Effector memory CD8-positive, alpha-beta T cell (primary cell): ENCODE measurements around the gene PITPNM3.

ENCODE experiments used
- ATAC-seq: fragments of 150-1000 bp; cut with Tn5 transposase; replicated peaks from 2 replicates; pipeline ENCODE4 v1.10.0; 2021; ENCODE audit warnings: mild to moderate bottlenecking, moderate library complexity
- DNase-seq, 3 experiments: peaks; one replicate each; pipeline ENCODE4 v3.0.0; 2021
- H3K27ac Mint-ChIP-seq, 2 donors: one replicate each; pipeline ENCODE4 v1.8.0; 2022; ENCODE audit warnings: mild to moderate bottlenecking in 2 of 2, mixed read lengths in 2 of 2, moderate library complexity in 2 of 2
- H3K27me3 Mint-ChIP-seq, 2 donors: one replicate each; pipeline ENCODE4 v1.8.0; 2022; ENCODE audit warnings: mixed read lengths in 2 of 2
- H3K36me3 Mint-ChIP-seq: one replicate; pipeline ENCODE4 v1.8.0; 2022; ENCODE audit warnings: mild to moderate bottlenecking, moderate library complexity, mixed read lengths; ENCODE audit not compliant: insufficient read depth
- H3K4me1 Mint-ChIP-seq, 2 donors: one replicate each; pipeline ENCODE4 v1.8.0; 2022; ENCODE audit warnings: low read depth in 2 of 2, mixed read lengths in 2 of 2
- H3K4me3 Mint-ChIP-seq, 2 donors: one replicate each; pipeline ENCODE4 v1.8.0; 2022; ENCODE audit warnings: mild to moderate bottlenecking in 2 of 2, mixed read lengths in 2 of 2, moderate library complexity in 2 of 2
- H3K9me3 Mint-ChIP-seq, 2 donors: one replicate each; pipeline ENCODE4 v1.8.0; 2022; ENCODE audit warnings: mixed read lengths in 2 of 2

Gene PITPNM3

DNA sequence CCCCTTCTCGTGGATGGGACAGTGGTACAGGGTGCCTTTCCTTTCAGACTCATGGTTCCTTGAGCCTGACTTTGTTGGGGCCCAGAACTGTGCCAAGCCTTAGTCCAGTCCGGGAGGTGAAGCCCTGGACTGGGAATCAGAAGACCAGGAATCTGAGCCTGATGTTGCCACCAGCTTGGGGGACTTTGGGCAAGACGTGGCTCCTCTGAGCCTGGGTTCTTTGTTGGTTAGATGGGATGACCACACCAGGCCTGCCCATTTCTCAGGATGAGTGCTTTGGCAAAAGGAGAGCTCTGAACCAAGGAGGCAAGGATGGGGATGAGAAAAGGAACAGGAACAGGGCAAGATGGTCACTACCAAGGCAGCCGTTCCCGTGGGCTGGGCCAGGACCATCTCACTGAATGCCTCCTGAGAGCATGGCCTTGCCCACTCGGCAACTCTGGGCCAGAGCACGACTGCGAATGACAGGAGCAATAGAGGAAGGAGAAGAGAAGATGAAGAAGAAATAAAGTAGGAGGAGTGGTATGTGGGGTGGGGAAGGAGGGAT is 32.5 kb downstream of the PITPNM3 start:
- H3K36me3 Mint-ChIP-seq = no peaks in the 10 kb centered on the region
- no peak overlapping the region for H3K4me3 Mint-ChIP-seq
- no peaks in the 10 kb centered on the region for H3K4me1 Mint-ChIP-seq
- H3K27ac Mint-ChIP-seq = no peak overlapping the region
- DNase-seq = no peak
- no peaks in the 10 kb centered on the region for H3K27me3 Mint-ChIP-seq
- no peak for ATAC-seq
- H3K9me3 Mint-ChIP-seq = no peaks in the 10 kb centered on the region

DNA sequence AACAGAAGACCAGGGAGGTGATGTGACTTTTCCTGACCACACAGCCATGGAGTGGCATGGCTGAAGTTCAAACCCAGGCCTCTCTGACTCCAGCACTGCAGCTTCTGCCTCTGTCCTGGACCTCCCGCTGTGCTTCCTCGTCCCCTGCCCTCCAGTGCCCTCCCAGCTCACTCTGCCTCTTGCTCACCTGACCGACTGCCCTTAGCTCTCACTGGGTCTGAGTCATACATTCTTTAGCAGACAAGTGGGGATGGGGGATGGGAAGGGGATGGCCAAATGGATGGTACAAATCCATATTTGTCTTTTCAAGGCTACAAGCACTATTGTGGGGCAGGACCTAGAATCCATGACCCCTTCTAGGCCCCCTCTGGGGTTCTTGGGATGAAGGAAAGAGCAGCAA is 33.0 kb downstream of the PITPNM3 start:
- H3K36me3 Mint-ChIP-seq = no peaks in the 10 kb centered on the region
- no peak overlapping the region for H3K27ac Mint-ChIP-seq
- no peaks in the 10 kb centered on the region for H3K4me1 Mint-ChIP-seq
- H3K27me3 Mint-ChIP-seq = no peaks in the 10 kb centered on the region
- no peaks in the 10 kb centered on the region for H3K9me3 Mint-ChIP-seq
- H3K4me3 Mint-ChIP-seq = no peak overlapping the region
- ATAC-seq (no peak), DNase-seq (no peak)

- Mint-ChIP-seq H3K4me1 (no peaks in the 10 kb centered on the region), H3K27ac (no peak overlapping the region), H3K36me3 (no peaks in the 10 kb centered on the region), H3K9me3 (no peaks in the 10 kb centered on the region), H3K4me3 (no peak overlapping the region), H3K27me3 (peaks cover 0 to 6% of the 10 kb centered on the region in 2 donors)
- no peak for ATAC-seq
- no peak for DNase-seq
Observed at GRCh38 chr17:6521586-6521985, 34.8 kb downstream of the PITPNM3 start.

DNA sequence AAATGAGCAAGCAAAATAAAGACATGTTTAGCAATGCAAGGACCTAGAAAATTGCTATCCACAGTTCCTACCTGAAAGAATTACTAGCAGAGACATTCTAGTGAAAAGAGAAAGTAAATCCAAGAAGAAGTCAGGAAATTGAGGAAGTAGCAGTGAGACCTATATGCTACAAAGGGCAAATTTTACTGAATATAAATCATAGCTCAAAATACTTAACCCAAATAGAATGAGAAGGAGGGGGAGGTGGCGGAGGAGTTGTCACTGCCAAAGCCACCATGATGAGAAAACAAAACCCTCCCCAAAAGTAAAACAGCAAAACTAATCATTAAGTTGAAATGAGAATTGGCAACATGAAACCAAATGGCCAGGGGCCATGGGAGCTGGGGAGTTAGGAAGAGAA is 39.3 kb downstream of the PITPNM3 start:
- no peak for ATAC-seq
- no peak overlapping the region for H3K27ac Mint-ChIP-seq
- H3K9me3 Mint-ChIP-seq = no peaks in the 10 kb centered on the region
- no peak overlapping the region for H3K4me3 Mint-ChIP-seq
- H3K27me3 Mint-ChIP-seq = peaks cover 13 to 21% of the 10 kb centered on the region in 2 donors
- no peaks in the 10 kb centered on the region for H3K4me1 Mint-ChIP-seq
- no peaks in the 10 kb centered on the region for H3K36me3 Mint-ChIP-seq
- no peak for DNase-seq

DNA sequence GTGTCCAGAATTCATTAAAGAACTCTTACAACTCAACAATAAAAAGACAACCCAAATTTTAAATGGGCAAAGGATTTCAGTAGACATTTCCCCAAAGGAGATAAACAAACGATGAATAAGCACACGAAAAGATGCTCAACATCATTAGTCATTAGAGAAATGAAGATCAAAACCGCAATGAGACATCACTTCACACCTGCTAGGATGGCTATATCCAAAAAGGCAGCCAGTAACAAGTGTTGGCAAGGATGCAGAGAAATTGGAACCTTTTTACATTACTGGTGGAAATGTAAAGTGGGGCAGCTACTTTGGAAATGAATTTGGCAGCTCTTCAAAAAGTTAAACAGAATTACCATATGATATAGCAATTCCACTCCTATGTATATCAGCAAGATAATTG is 42.0 kb downstream of the PITPNM3 start:
- peaks cover 13 to 21% of the 10 kb centered on the region in 2 donors for H3K27me3 Mint-ChIP-seq
- no peaks in the 10 kb centered on the region for H3K4me1 Mint-ChIP-seq
- no peak overlapping the region for H3K27ac Mint-ChIP-seq
- H3K4me3 Mint-ChIP-seq = no peak overlapping the region
- DNase-seq (no peak), ATAC-seq (no peak)
- no peaks in the 10 kb centered on the region for H3K36me3 Mint-ChIP-seq
- H3K9me3 Mint-ChIP-seq = no peaks in the 10 kb centered on the region

GRCh38 chr17:6512552-6512951 is 43.8 kb downstream of the PITPNM3 start:
- Mint-ChIP-seq H3K4me1 (no peaks in the 10 kb centered on the region), H3K9me3 (no peaks in the 10 kb centered on the region), H3K27me3 (peaks cover 13 to 27% of the 10 kb centered on the region in 2 donors), H3K36me3 (no peaks in the 10 kb centered on the region), H3K27ac (no peak overlapping the region), H3K4me3 (no peak overlapping the region)
- no peak for DNase-seq
- ATAC-seq = no peak

DNA sequence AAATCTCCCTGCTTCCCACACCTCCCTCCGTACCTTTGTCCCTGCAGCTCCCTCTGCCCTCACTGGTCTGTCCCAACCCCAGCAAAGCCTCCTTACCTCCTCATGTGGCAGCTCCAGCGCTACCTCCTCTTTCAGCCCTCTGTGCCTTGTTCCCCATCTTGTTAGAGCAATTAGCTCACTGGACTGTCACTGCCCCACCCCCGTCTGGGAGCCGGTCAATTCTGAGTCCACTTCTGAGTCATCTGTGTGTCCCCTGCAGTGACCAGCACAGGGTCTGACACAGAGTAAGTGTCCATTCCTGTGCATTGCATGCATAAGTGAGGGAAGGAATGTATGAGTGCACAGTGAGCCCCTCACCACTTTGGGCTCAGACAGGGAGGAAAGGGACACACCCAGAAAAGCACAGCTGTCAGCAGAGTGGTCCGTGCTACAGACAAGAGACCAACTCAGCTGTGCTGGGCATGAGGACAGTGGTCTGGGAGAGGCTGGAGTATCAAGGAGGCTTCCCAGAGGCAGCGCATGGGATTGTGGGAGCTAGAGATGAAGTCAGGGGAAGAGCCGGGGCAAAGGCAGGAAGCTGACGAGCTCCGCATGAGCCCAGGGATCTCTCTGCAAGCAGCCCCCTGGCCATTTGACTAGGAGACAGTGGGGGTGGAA is 45.9 kb downstream of the PITPNM3 start:
- H3K27ac Mint-ChIP-seq = no peak overlapping the region
- H3K4me1 Mint-ChIP-seq = no peaks in the 10 kb centered on the region
- no peaks in the 10 kb centered on the region for H3K9me3 Mint-ChIP-seq
- H3K36me3 Mint-ChIP-seq = no peaks in the 10 kb centered on the region
- H3K4me3 Mint-ChIP-seq = no peak overlapping the region
- ATAC-seq (no peak), DNase-seq (no peak)
- peaks cover 13 to 20% of the 10 kb centered on the region in 2 donors for H3K27me3 Mint-ChIP-seq

DNA sequence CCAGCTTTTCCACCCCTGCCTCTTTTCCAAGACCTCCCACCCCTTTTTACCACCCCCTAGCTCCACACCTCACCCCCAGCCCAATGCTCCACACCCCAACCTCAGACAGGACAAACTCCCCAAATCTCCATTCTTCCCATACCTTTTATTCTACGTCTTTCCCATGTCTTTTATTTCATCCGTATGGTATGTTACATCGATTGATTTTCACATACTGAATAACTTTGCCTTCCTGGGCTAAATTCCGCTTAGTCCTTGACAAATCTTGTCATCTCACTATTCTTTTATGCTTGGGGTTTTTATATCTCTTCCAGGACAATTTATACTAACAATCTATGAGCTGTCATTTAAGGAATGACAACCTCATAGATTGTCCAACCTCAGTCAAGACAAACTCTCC is 46.4 kb downstream of the PITPNM3 start:
- Mint-ChIP-seq H3K9me3 (no peaks in the 10 kb centered on the region), H3K4me3 (no peak overlapping the region), H3K27ac (no peak overlapping the region), H3K27me3 (peaks cover 13 to 20% of the 10 kb centered on the region in 2 donors), H3K4me1 (no peaks in the 10 kb centered on the region), H3K36me3 (no peaks in the 10 kb centered on the region)
- DNase-seq (no peak), ATAC-seq (no peak)

- H3K27ac Mint-ChIP-seq = no peak overlapping the region
- H3K4me1 Mint-ChIP-seq = no peaks in the 10 kb centered on the region
- no peaks in the 10 kb centered on the region for H3K9me3 Mint-ChIP-seq
- H3K36me3 Mint-ChIP-seq = no peaks in the 10 kb centered on the region
- no peak for DNase-seq
- no peak overlapping the region for H3K4me3 Mint-ChIP-seq
- ATAC-seq = no peak
- H3K27me3 Mint-ChIP-seq = peaks cover 13 to 20% of the 10 kb centered on the region in 2 donors
Observed at GRCh38 chr17:6509031-6509771, 47.2 kb downstream of the PITPNM3 start.

DNA sequence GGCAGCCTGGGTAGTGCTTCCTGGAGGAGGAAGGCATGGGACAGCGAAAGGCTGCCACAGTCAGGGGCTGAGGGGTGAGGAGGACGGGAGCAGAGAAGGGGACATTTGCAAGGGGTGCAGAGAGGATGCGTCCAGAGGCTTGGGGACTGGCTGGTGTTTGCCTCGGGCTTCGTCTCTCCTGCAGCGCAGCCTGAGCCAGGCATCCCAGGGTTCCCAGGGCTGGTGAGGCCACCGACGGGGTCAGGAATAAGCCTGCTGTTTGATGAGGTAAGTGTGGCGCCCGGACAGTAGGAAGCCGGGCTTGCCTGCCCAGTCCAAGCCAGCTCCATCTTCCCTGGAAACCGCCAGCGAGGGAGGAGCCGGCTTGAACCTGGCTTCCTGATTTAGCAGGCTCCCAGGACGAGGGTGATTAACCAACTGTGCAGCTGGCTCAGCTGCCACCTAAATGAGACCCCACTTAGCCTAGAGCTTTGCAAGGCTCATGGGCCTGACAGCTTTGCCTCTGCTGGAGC is 47.8 kb downstream of the PITPNM3 start:
- no peaks in the 10 kb centered on the region for H3K36me3 Mint-ChIP-seq
- no peak for DNase-seq
- no peak for ATAC-seq
- peaks cover 13 to 19% of the 10 kb centered on the region in 2 donors for H3K27me3 Mint-ChIP-seq
- no peaks in the 10 kb centered on the region for H3K9me3 Mint-ChIP-seq
- no peak overlapping the region for H3K4me3 Mint-ChIP-seq
- H3K27ac Mint-ChIP-seq = no peak overlapping the region
- no peaks in the 10 kb centered on the region for H3K4me1 Mint-ChIP-seq

GRCh38 chr17:6508016-6508415 is 48.3 kb downstream of the PITPNM3 start:
- Mint-ChIP-seq H3K4me1 (no peaks in the 10 kb centered on the region), H3K36me3 (no peaks in the 10 kb centered on the region), H3K4me3 (no peak overlapping the region), H3K27me3 (peaks cover 8 to 13% of the 10 kb centered on the region in 2 donors), H3K9me3 (no peaks in the 10 kb centered on the region), H3K27ac (no peak overlapping the region)
- ATAC-seq = no peak
- DNase-seq = no peak

GRCh38 chr17:6507535-6507934 is 48.8 kb downstream of the PITPNM3 start:
- ATAC-seq = no peak

DNA sequence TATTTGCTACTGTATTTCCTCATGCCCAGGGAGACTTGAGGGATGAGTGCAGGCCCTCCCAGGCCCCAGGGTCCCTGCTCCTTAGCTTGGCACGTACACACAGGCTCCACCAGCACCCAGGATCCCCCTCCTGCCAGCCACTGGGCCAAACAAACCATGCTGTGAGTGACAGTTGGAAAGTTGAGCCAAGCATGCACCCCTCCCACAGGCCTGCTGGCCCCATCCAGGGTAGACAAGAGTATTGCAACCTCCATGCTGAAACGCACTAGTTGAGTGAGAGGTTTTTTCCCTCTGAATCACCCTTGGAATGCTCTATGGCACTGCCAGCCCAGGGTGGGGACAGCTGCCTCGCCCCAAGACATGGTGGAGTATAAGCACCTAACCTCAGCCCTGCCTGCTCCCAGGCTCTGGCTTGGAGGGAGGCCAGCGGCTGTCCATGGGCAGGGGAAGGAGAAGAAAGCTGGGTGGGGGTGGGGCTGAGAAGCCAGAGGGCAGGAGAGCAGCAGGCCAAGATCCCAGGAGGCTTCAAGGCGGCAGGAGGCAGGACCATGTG is 49.6 kb downstream of the PITPNM3 start:
- DNase-seq (no peak), ATAC-seq (no peak)
- Mint-ChIP-seq H3K36me3 (no peaks in the 10 kb centered on the region), H3K27ac (no peak overlapping the region), H3K9me3 (no peaks in the 10 kb centered on the region), H3K4me3 (no peak overlapping the region), H3K27me3 (peaks cover 0 to 6% of the 10 kb centered on the region in 2 donors), H3K4me1 (no peaks in the 10 kb centered on the region)

More at GRCh38 chr17:6507535-6507934, 48.8 kb downstream of the PITPNM3 start:
- Mint-ChIP-seq H3K4me1 (no peaks in the 10 kb centered on the region), H3K27me3 (peaks cover 4 to 8% of the 10 kb centered on the region in 2 donors), H3K27ac (no peak overlapping the region), H3K36me3 (no peaks in the 10 kb centered on the region), H3K4me3 (no peak overlapping the region), H3K9me3 (no peaks in the 10 kb centered on the region)
- no peak for DNase-seq
